ENCODE data around the gene SNX4.

DNA sequence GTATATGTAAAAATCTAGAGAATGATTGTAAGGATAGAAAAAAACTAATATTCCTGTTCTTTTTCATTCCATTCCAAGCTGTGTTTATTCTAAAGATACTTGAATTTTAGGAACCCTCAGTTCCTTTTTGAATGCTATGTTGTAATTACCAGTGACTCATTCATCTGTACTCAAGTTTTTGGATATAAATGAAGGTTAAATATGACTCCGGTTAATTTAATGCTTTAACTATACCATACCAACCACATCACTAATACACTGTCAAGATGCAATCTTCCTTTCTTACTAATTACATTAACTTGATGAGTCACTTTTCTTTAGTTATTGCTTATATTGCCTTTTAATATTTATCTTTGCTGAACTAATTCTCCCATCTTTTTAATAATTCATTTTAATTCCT lies 76.1 kb downstream of the SNX4 start:
- TF ChIP-seq POLR2AphosphoS5 (IDR thresholded peaks at IDR 0.05; ENCODE audit: borderline replicate concordance, low read depth, low read length) = no peak
- no peak for TF ChIP-seq EZH2 (IDR thresholded peaks at IDR 0.05)
